ENCODE measurements around the gene C16orf78.
A peak's percentile ranks its signal among the peaks of the same experiment; 100 is the strongest.

The C16orf78 gene

GRCh38 chr16:49378816-49379215 is 5.2 kb downstream of the C16orf78 start:
- peaks cover 13% of the 10 kb centered on the region for H3K27me3 ChIP-seq (ENCODE audit: low read depth)
- no peak overlapping the region for H3K4me3 ChIP-seq
- in situ Hi-C loops (cut with MboI; ENCODE audit: low sequenced_read_pairs): no loop called here
- H3K36me3 ChIP-seq (replicated peaks): no peaks in the 10 kb centered on the region
- H3K4me1 ChIP-seq: no peaks in the 10 kb centered on the region
- no peak for DNase-seq (ENCODE audit: low spot score in 2 of 2)
- no peaks in the 10 kb centered on the region for H3K9me3 ChIP-seq

DNA sequence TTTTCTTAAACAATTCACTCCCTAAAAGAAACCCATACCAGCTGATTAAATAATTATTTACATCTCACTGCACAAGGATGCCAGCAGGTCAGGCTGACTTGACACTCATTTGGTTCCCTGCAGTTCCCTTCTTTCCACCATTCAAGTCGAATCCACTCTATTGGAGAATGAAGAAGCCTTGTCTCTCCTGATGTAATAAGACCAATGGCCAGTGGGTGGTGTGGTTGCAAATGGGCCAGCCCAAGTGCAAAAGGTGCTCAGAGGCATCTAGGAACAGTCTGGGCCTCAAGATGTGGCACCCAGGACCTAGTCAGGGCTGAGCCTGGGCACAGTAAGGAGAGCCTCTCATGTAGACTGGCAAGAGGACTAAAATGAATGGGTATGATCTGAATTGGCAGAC is 9.3 kb downstream of the C16orf78 start:
- H3K4me1 ChIP-seq: no peaks in the 10 kb centered on the region
- no peak overlapping the region for H3K4me3 ChIP-seq
- H3K36me3 ChIP-seq (replicated peaks): no peaks in the 10 kb centered on the region
- DNase-seq (ENCODE audit: low spot score in 2 of 2): peak in 1 of 2 experiments; percentile 27
- H3K9me3 ChIP-seq: no peaks in the 10 kb centered on the region
- in situ Hi-C loops (cut with MboI; ENCODE audit: low sequenced_read_pairs): no loop called here
- H3K27me3 ChIP-seq (ENCODE audit: low read depth): peaks cover 8% of the 10 kb centered on the region

- in situ Hi-C loops (cut with MboI; ENCODE audit: low sequenced_read_pairs): no loop called here
- Histone ChIP-seq H3K9me3 (no peaks in the 10 kb centered on the region), H3K36me3 (replicated peaks) (no peaks in the 10 kb centered on the region), H3K4me3 (no peak overlapping the region), H3K27me3 (ENCODE audit: low read depth) (no peaks in the 10 kb centered on the region), H3K4me1 (no peaks in the 10 kb centered on the region)
- DNase-seq (ENCODE audit: low spot score in 2 of 2): no peak
Measured at GRCh38 chr16:49395021-49395420, 21.4 kb downstream of the C16orf78 start.

DNA sequence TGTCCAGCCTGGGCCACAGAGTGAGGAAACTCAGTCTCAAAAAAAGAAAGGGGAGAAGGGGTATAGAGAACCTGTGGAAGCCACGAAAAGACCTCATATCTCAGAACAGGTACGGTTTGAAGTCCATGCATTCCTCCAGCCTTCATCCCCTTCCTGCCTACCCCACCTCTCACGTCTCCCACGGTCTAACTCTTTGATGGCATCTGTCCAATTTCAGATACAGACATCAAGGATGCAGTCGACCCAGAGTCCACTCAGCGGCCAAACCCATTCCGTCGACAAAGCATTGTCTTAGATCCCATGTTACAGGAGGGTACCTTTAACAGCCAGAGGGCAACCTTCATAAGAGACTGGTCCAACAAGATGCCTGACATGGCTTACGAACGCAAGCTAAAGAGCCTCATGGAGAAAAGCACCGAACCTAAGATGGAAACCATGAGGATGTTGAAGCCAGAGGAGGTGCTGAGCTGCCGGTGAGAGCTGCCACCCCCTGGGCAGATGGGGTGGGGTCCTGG is 22.7 kb downstream of the C16orf78 start:
- H3K4me1 ChIP-seq: no peaks in the 10 kb centered on the region

GRCh38 chr16:49398761-49399160 is 25.2 kb downstream of the C16orf78 start:
- in situ Hi-C loops (cut with MboI; ENCODE audit: low sequenced_read_pairs): no loop called here
- no peak for DNase-seq (ENCODE audit: low spot score in 2 of 2)
- no peaks in the 10 kb centered on the region for H3K9me3 ChIP-seq
- no peaks in the 10 kb centered on the region for H3K4me1 ChIP-seq
- no peak overlapping the region for H3K4me3 ChIP-seq
- no peaks in the 10 kb centered on the region for H3K27me3 ChIP-seq (ENCODE audit: low read depth)
- H3K36me3 ChIP-seq (replicated peaks): no peaks in the 10 kb centered on the region

More for the DNA sequence above, 22.7 kb downstream of the C16orf78 start:
- in situ Hi-C loops (cut with MboI; ENCODE audit: low sequenced_read_pairs): no loop called here
- no peaks in the 10 kb centered on the region for H3K36me3 ChIP-seq (replicated peaks)
- H3K4me3 ChIP-seq: no peak overlapping the region
- no peaks in the 10 kb centered on the region for H3K27me3 ChIP-seq (ENCODE audit: low read depth)
- DNase-seq (ENCODE audit: low spot score in 2 of 2): no peak
- H3K9me3 ChIP-seq: no peaks in the 10 kb centered on the region

GRCh38 chr16:49399594-49400364 is 26.2 kb downstream of the C16orf78 start:
- Histone ChIP-seq H3K4me1 (no peaks in the 10 kb centered on the region), H3K36me3 (replicated peaks) (no peaks in the 10 kb centered on the region), H3K27me3 (ENCODE audit: low read depth) (no peaks in the 10 kb centered on the region), H3K9me3 (no peaks in the 10 kb centered on the region), H3K4me3 (no peak overlapping the region)
- DNase-seq (ENCODE audit: low spot score in 2 of 2): no peak
- in situ Hi-C loops (cut with MboI; ENCODE audit: low sequenced_read_pairs): loop anchor here (25.0 kb wide), 1 partner anchor 188 kb away; no protein-coding TSS in a partner anchor

DNA sequence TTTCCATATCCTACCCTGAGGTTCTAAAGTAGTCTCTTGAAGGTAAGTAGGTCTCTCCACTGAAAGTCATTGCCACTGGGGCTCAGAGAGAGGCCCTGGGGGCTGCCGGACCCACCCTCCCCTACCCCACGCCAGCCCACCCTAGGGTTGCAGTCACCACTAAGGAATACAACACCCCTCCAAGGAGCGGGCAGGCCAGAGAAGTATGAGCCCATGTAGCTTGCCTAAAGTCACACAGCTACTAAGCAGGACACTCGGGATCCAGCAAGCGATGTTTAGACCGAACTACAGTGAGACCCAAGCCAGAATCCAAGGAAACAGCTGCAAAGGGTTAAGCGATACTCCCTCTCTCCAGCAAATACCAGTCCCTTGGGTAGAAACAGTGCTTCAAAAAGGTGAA is 27.0 kb downstream of the C16orf78 start:
- Histone ChIP-seq H3K9me3 (no peaks in the 10 kb centered on the region), H3K4me3 (no peak overlapping the region), H3K36me3 (replicated peaks) (no peaks in the 10 kb centered on the region), H3K27me3 (ENCODE audit: low read depth) (no peaks in the 10 kb centered on the region), H3K4me1 (no peaks in the 10 kb centered on the region)
- no peak for DNase-seq (ENCODE audit: low spot score in 2 of 2)
- in situ Hi-C loops (cut with MboI; ENCODE audit: low sequenced_read_pairs): loop anchor here (25.0 kb wide), 1 partner anchor 187 kb away; no protein-coding TSS in a partner anchor

DNA sequence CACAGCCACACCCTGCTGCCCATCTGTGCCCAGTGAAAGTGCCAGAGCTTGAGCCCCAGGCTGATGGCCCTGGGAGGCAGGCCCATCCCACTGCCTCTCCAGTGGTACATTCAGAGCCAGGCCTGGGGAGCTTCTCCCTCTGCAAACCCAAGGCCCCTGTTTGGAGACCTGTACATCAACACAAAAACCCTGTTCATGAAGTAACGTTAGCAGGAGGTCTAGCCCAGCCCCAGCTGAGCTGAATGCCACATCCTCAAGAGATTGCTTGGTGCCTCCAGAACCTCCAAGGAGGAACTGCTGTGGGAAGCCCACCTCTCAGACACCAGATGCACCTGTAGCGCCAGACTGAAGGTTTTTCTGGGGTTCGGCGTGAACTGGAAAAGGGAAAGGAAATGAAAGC is 31.5 kb downstream of the C16orf78 start:
- Histone ChIP-seq H3K27me3 (ENCODE audit: low read depth) (no peaks in the 10 kb centered on the region), H3K4me3 (no peak overlapping the region), H3K4me1 (no peaks in the 10 kb centered on the region), H3K36me3 (replicated peaks) (no peaks in the 10 kb centered on the region), H3K9me3 (no peaks in the 10 kb centered on the region)
- in situ Hi-C loops (cut with MboI; ENCODE audit: low sequenced_read_pairs): loop anchor here (25.0 kb wide), 1 partner anchor 182 kb away; no protein-coding TSS in a partner anchor
- DNase-seq (ENCODE audit: low spot score in 2 of 2): no peak

GRCh38 chr16:49405530-49405929 is 31.9 kb downstream of the C16orf78 start:
- in situ Hi-C loops (cut with MboI; ENCODE audit: low sequenced_read_pairs): loop anchor here (25.0 kb wide), 1 partner anchor 182 kb away; no protein-coding TSS in a partner anchor
- Histone ChIP-seq H3K27me3 (ENCODE audit: low read depth) (no peaks in the 10 kb centered on the region), H3K4me1 (no peaks in the 10 kb centered on the region), H3K36me3 (replicated peaks) (no peaks in the 10 kb centered on the region), H3K4me3 (no peak overlapping the region), H3K9me3 (no peaks in the 10 kb centered on the region)
- no peak for DNase-seq (ENCODE audit: low spot score in 2 of 2)

GRCh38 chr16:49407873-49408550 is 34.4 kb downstream of the C16orf78 start:
- H3K4me3 ChIP-seq: no peak overlapping the region
- in situ Hi-C loops (cut with MboI; ENCODE audit: low sequenced_read_pairs): loop anchor here (25.0 kb wide), 1 partner anchor 179 kb away; no protein-coding TSS in a partner anchor
- DNase-seq (ENCODE audit: low spot score in 2 of 2): peak; percentile 78 to 90
- H3K36me3 ChIP-seq (replicated peaks): no peaks in the 10 kb centered on the region
- H3K27me3 ChIP-seq (ENCODE audit: low read depth): no peaks in the 10 kb centered on the region
- no peaks in the 10 kb centered on the region for H3K9me3 ChIP-seq
- H3K4me1 ChIP-seq: no peaks in the 10 kb centered on the region

DNA sequence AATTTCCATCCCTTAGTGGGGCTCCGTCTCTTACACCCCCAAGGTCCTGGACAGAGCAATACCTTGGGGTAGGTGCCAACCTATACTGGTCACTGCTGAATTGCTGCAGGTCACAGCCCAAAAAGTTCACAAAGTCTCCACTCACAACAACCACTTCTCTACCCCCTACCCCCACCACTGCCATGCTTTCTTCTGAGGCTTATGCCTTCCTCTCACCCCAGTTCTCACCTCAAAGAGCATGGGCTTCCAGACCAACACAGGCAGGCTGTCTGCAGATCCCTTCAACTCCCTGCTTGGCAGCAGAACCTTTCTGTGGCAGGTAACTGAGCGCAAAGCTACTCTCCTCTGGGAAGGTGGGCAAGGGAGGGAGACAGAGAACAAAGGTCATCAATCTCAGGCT is 35.5 kb downstream of the C16orf78 start:
- no peak for DNase-seq (ENCODE audit: low spot score in 2 of 2)
- Histone ChIP-seq H3K4me1 (no peaks in the 10 kb centered on the region), H3K4me3 (no peak overlapping the region), H3K9me3 (no peaks in the 10 kb centered on the region), H3K36me3 (replicated peaks) (no peaks in the 10 kb centered on the region), H3K27me3 (ENCODE audit: low read depth) (no peaks in the 10 kb centered on the region)
- in situ Hi-C loops (cut with MboI; ENCODE audit: low sequenced_read_pairs): loop anchor here (25.0 kb wide), 1 partner anchor 178 kb away; no protein-coding TSS in a partner anchor

GRCh38 chr16:49410226-49410625 is 36.6 kb downstream of the C16orf78 start:
- no peak for DNase-seq (ENCODE audit: low spot score in 2 of 2)
- no peaks in the 10 kb centered on the region for H3K4me1 ChIP-seq
- H3K27me3 ChIP-seq (ENCODE audit: low read depth): no peaks in the 10 kb centered on the region
- in situ Hi-C loops (cut with MboI; ENCODE audit: low sequenced_read_pairs): loop anchor here (10.0 to 25.0 kb wide), 2 partner anchors 177 to 515 kb away; no protein-coding TSS in a partner anchor
- H3K36me3 ChIP-seq (replicated peaks): no peaks in the 10 kb centered on the region
- H3K9me3 ChIP-seq: no peaks in the 10 kb centered on the region
- no peak overlapping the region for H3K4me3 ChIP-seq

DNA sequence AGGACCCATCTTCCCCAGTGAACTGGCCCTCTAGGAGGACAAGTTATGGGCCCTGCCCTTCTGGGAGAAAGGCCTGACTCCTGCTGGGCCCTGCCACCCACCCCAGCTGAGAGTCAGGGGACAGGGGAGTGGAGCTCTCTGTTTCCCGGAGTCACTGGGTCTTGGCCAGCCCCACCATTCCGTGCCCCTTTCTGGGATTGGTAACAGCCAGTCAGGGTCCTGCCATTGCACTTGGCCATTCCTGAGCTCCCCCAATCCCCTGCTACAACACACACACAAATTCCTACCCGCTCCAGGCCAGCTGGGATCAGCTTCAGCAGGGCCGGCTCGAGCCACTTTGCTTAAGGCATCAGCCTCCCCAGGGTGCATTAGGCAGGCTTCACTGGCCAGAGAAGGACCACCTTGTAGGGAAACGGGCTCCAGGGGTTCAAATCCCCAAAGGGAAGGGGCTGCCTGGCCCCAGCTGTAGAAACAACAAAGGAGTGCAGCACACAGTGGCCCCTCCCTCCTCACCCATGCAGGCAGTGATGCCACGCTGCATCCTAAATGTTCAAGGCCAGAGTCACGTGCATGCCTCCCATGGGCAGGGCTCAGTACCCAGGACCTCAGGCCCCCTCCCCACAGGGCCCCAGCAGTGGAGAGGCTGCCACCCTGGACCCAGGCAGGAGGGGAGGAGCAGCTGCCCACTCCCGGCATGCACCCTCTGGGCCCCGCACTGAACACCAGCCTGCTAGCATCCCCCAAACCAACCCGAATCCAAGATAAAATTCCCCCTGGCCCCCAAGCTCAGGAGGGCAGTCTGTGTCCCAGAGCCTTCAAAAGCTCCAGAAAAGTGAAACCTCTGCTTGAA is 37.7 kb downstream of the C16orf78 start:
- Histone ChIP-seq H3K4me3 (no peak overlapping the region), H3K9me3 (no peaks in the 10 kb centered on the region), H3K27me3 (ENCODE audit: low read depth) (no peaks in the 10 kb centered on the region), H3K4me1 (no peaks in the 10 kb centered on the region), H3K36me3 (replicated peaks) (no peaks in the 10 kb centered on the region)
- in situ Hi-C loops (cut with MboI; ENCODE audit: low sequenced_read_pairs): loop anchor here (10.0 to 25.0 kb wide), 2 partner anchors 176 to 513 kb away; no protein-coding TSS in a partner anchor
- no peak for DNase-seq (ENCODE audit: low spot score in 2 of 2)

Data from HAP-1 (cell line).